GM18873 (cell line): ENCODE measurements around the gene IGFL4.

Source experiments
- ATAC-seq: cut with Tn5 transposase; IDR thresholded peaks from one replicate; pipeline ENCODE4 v1.9.1; 2021; ENCODE audit warnings: mild to moderate bottlenecking, moderate library complexity, moderate number of reproducible peaks; ENCODE audit not compliant: unreplicated experiment, low FRiP score

IGFL4 gene

GRCh38 chr19:46065486-46066071 is 24.8 kb upstream of the IGFL4 start:
- no peak for ATAC-seq

GRCh38 chr19:46063201-46063600 is 22.4 kb upstream of the IGFL4 start:
- ATAC-seq, result no peak

- no peak for ATAC-seq
These were observed 19.2 kb upstream of the IGFL4 start for GRCh38 chr19:46060012-46060411.

GRCh38 chr19:46058778-46059177 is 18.0 kb upstream of the IGFL4 start:
- no peak for ATAC-seq

- ATAC-seq, result no peak
These were observed 15.7 kb upstream of the IGFL4 start for GRCh38 chr19:46056536-46056935.

GRCh38 chr19:46052896-46053295 is 12.1 kb upstream of the IGFL4 start:
- no peak for ATAC-seq

GRCh38 chr19:46049597-46049996 is 8.8 kb upstream of the IGFL4 start:
- no peak for ATAC-seq

GRCh38 chr19:46043519-46043918 is 2.7 kb upstream of the IGFL4 start:
- no peak for ATAC-seq

GRCh38 chr19:46042252-46042883 is 1.6 kb upstream of the IGFL4 start:
- ATAC-seq, result no peak

- ATAC-seq, result no peak
These were observed 677 bp downstream of the IGFL4 start for GRCh38 chr19:46040125-46040524.

- ATAC-seq, result no peak
These were observed 4.1 kb downstream of the IGFL4 start for GRCh38 chr19:46036744-46037128.

- no peak for ATAC-seq
These were observed 4.6 kb downstream of the IGFL4 start for GRCh38 chr19:46035986-46036743.

GRCh38 chr19:46035546-46035945 is 5.3 kb downstream of the IGFL4 start:
- no peak for ATAC-seq

- no peak for ATAC-seq
These were observed 7.4 kb downstream of the IGFL4 start for GRCh38 chr19:46033401-46033800.

GRCh38 chr19:46032597-46033025 is 8.2 kb downstream of the IGFL4 start:
- no peak for ATAC-seq

- ATAC-seq, result no peak
These were observed 8.8 kb downstream of the IGFL4 start for GRCh38 chr19:46031781-46032596.

- ATAC-seq, result no peak
These were observed 9.8 kb downstream of the IGFL4 start for GRCh38 chr19:46030812-46031550.

- ATAC-seq, result no peak
These were observed 15.0 kb downstream of the IGFL4 start for GRCh38 chr19:46025835-46026234.

- ATAC-seq, result no peak
These were observed 17.5 kb downstream of the IGFL4 start for GRCh38 chr19:46023311-46023779.
